ENCODE measurements around the gene TANC1. TPM values are rescaled to one million over a fixed set of nuclear protein-coding genes. Genes with fewer than 3 reads are reported as not detected.

TANC1 gene
- total and polyA plus RNA-seq, 2 donors (not counting 3 experiments of a cell fraction or from before 2014, with no cell fraction given): 58.9 to 99.4 TPM

GRCh38 chr2:159106109-159106508 is 137.7 kb downstream of the TANC1 start:
- H3K9me3 ChIP-seq (replicated peaks; ENCODE audit: control insufficient read depth, insufficient read depth, low read length): no peaks in the 10 kb centered on the region
- TF ChIP-seq EZH2 (IDR thresholded peaks at IDR 0.05; ENCODE audit: borderline replicate concordance, low read depth, low read length, severe bottlenecking) (no peak), CTCF (IDR thresholded peaks at IDR 0.05; ENCODE audit: extremely low read depth in 1 of 2, insufficient read depth in 1 of 2, low read depth in 1 of 2, low read length in 2 of 2) (no peak), FOS (IDR thresholded peaks at IDR 0.05; ENCODE audit: borderline replicate concordance, insufficient read depth, low read length) (no peak), GATA2 (IDR thresholded peaks at IDR 0.05; ENCODE audit: insufficient read depth, insufficient read length, low read depth, low read length) (no peak), JUN (IDR thresholded peaks at IDR 0.05; ENCODE audit: borderline replicate concordance, insufficient read depth, insufficient read length, low read depth) (no peak), POLR2AphosphoS5 (IDR thresholded peaks at IDR 0.05; ENCODE audit: insufficient read depth, low read depth, low read length) (no peak), MAX (IDR thresholded peaks at IDR 0.05; ENCODE audit: insufficient read depth, insufficient read length) (no peak), MYC (IDR thresholded peaks at IDR 0.05; ENCODE audit: low read depth, low read length) (no peak), POLR2A (IDR thresholded peaks at IDR 0.05; ENCODE audit: low read depth, low read length) (no peak)
- peaks cover 17% of the 10 kb centered on the region for H3K4me1 ChIP-seq (ENCODE audit: control insufficient read depth, extremely low read depth, insufficient read depth, low read length)
- CTCF ChIA-PET: interaction anchor here (1.2 kb wide), 1 partner anchor 109 kb away, joined by 4 read pairs; no protein-coding TSS in a partner anchor
- H4K20me1 ChIP-seq (replicated peaks; ENCODE audit: control insufficient read depth, extremely low read depth, insufficient read depth, low read length): no peaks in the 10 kb centered on the region
- H3K36me3 ChIP-seq (ENCODE audit: control insufficient read depth in 2 of 2, extremely low read depth in 1 of 2, insufficient read depth in 2 of 2, low read length in 2 of 2): peaks cover 2 to 7% of the 10 kb centered on the region in 2 experiments
- no peak overlapping the region for H3K4me2 ChIP-seq (ENCODE audit: insufficient read depth, low read length)
- POLR2A ChIA-PET: no interaction called here
- no peak overlapping the region for H2AFZ ChIP-seq (ENCODE audit: low read depth, low read length)
- H3K27ac ChIP-seq (ENCODE audit: insufficient read depth, low read depth, low read length): no peak overlapping the region
- H3K27me3 ChIP-seq (ENCODE audit: control insufficient read depth in 2 of 2, insufficient read depth in 2 of 2, low read length in 2 of 2): no peaks in the 10 kb centered on the region
- no peaks in the 10 kb centered on the region for H3K9me1 ChIP-seq (replicated peaks; ENCODE audit: control insufficient read depth, extremely low read depth, insufficient read depth, low read length)
- peaks cover 38% of the 10 kb centered on the region for H3K79me2 ChIP-seq (ENCODE audit: control insufficient read depth, insufficient read depth, low read length)
- no peak for DNase-seq (ENCODE audit: low read depth, low spot score)
- intact Hi-C loops (cut with micrococcal nuclease) (no loop called here), dilution Hi-C loops (cut with MboI; ENCODE audit: extremely low pct_ligation_motif_present, low sequenced_read_pairs) (no loop called here)
- no peak for FAIRE-seq
- BruUV-seq (replicated peaks): no TSS peak
- H3K4me3 ChIP-seq (replicated peaks in 1 of 3; ENCODE audit: insufficient read depth in 1 of 3, low read depth in 1 of 3, low read length in 3 of 3): no peak overlapping the region
- H3K9ac ChIP-seq (replicated peaks; ENCODE audit: extremely low read depth, insufficient read depth, low read length): no peak overlapping the region
